IMR-90 (cell line): ENCODE results near the gene ZCCHC3. TPM values are rescaled to one million over a fixed set of nuclear protein-coding genes. Genes with fewer than 3 reads are reported as not detected.
A peak's percentile ranks its signal among the peaks of the same experiment; 100 is the strongest.

ENCODE experiments used
- ATAC-seq: fragments of 200-7000 bp; cut with Tn5 transposase; 2 replicates; pipeline ENCODE4 v1.9.1; 2020; ENCODE audit warnings: low read depth, mild to moderate bottlenecking, moderate library complexity
- BruUV-seq: library from RNA; stranded (reverse); fragments of 400-500 nt; replicated peaks from 2 replicates; lab custom pipeline; 2021; lab: Mats Ljungman, UMichigan
- CTCF ChIA-PET: fragments of 300-600 bp; formaldehyde crosslinking; extraction: SDS; loops from one replicate; lab custom pipeline; 2021; ENCODE audit warnings: antibody characterized with exemption; lab: Yijun Ruan, JAX
- POLR2A ChIA-PET: fragments of 300-600 bp; sonication (Branson Sonifier 250); formaldehyde crosslinking; loops from one replicate; lab custom pipeline; 2022; ENCODE audit warnings: antibody characterized with exemption; ENCODE audit not compliant: unreplicated experiment; lab: Charles Lee
- DNase-seq: peaks from one replicate; pipeline ENCODE4 v3.0.0; 2013
- H2AFZ ChIP-seq: replicated peaks from 2 replicates; pipeline ENCODE3; 2013; ENCODE audit warnings: low read length, mild to moderate bottlenecking; ENCODE audit not compliant: poor library complexity
- H2AK5ac ChIP-seq: 2 replicates; pipeline ENCODE4 v1.6.1; 2013; ENCODE audit warnings: low read depth, low read length, inconsistent platforms
- H2AK9ac ChIP-seq: replicated peaks from 2 replicates; pipeline ENCODE3; 2013; ENCODE audit warnings: mild to moderate bottlenecking, low read depth, low read length, moderate library complexity; ENCODE audit not compliant: poor library complexity
- H2BK120ac ChIP-seq: 2 replicates; pipeline ENCODE4 v1.6.1; 2013; ENCODE audit warnings: low read depth, low read length, inconsistent platforms
- H2BK15ac ChIP-seq: 3 replicates; pipeline ENCODE4 v1.6.1; 2013; ENCODE audit warnings: low read depth, low read length, inconsistent platforms
- H2BK20ac ChIP-seq: 2 replicates; pipeline ENCODE4 v1.6.1; 2013; ENCODE audit warnings: low read depth, mild to moderate bottlenecking, inconsistent platforms, low read length, moderate library complexity
- H2BK5ac ChIP-seq: 2 replicates; pipeline ENCODE4 v1.6.1; 2013; ENCODE audit warnings: mild to moderate bottlenecking, low read depth, low read length, inconsistent platforms; ENCODE audit not compliant: poor library complexity, severe bottlenecking
- H3K14ac ChIP-seq: replicated peaks from 2 replicates; pipeline ENCODE4 v1.6.1; 2013; ENCODE audit warnings: low read depth, low read length, inconsistent platforms
- H3K18ac ChIP-seq: 2 replicates; pipeline ENCODE4 v1.6.1; 2013; ENCODE audit warnings: low read depth, low read length, control low read depth
- H3K23ac ChIP-seq: 2 replicates; pipeline ENCODE4 v1.6.1; 2013; ENCODE audit warnings: low read depth, low read length, inconsistent platforms
- H3K27ac ChIP-seq: 2 replicates; pipeline ENCODE4 v1.5.1; 2013; ENCODE audit warnings: mild to moderate bottlenecking, control low read depth, low read length; ENCODE audit not compliant: insufficient read depth
- H3K27me3 ChIP-seq: 2 replicates; pipeline ENCODE4 v1.6.1; 2013; ENCODE audit warnings: low read length; ENCODE audit not compliant: control insufficient read depth, insufficient read depth
- H3K36me3 ChIP-seq: 2 replicates; pipeline ENCODE4 v1.6.1; 2013; ENCODE audit warnings: low read length, mixed read lengths; ENCODE audit not compliant: control insufficient read depth, insufficient read depth
- H3K4ac ChIP-seq: 2 replicates; pipeline ENCODE4 v1.6.1; 2013; ENCODE audit warnings: low read depth, low read length, inconsistent platforms
- H3K4me1 ChIP-seq: 2 replicates; pipeline ENCODE4 v1.6.1; 2013; ENCODE audit warnings: low read length, mixed read lengths; ENCODE audit not compliant: control insufficient read depth, insufficient read depth
- H3K4me2 ChIP-seq: 2 replicates; pipeline ENCODE4 v1.6.1; 2013; ENCODE audit warnings: low read depth, mild to moderate bottlenecking, control low read depth, low read length, moderate library complexity
- H3K4me3 ChIP-seq: 2 replicates; pipeline ENCODE4 v1.5.1; 2013; ENCODE audit warnings: low read depth, mild to moderate bottlenecking, control low read depth, low read length, moderate library complexity; ENCODE audit not compliant: insufficient read depth
- H3K56ac ChIP-seq: 2 replicates; pipeline ENCODE4 v1.6.1; 2013; ENCODE audit warnings: low read length, inconsistent platforms; ENCODE audit not compliant: insufficient read depth; ENCODE audit errors: extremely low read depth
- H3K79me1 ChIP-seq, 2 experiments: 2 replicates each; pipeline ENCODE4 v1.6.1; 2013; ENCODE audit warnings: low read length in 2 of 2, inconsistent platforms in 1 of 2, low read depth in 1 of 2
- H3K9ac ChIP-seq: 2 replicates; pipeline ENCODE4 v1.6.1; 2013; ENCODE audit warnings: low read depth, low read length, control low read depth
- H3K9me1 ChIP-seq: 2 replicates; pipeline ENCODE4 v1.6.1; 2013; ENCODE audit warnings: low read length, inconsistent platforms; ENCODE audit not compliant: insufficient read depth
- H3K9me3 ChIP-seq: 2 replicates; pipeline ENCODE4 v1.6.1; 2013; ENCODE audit warnings: low read length; ENCODE audit not compliant: control insufficient read depth, insufficient read depth
- H4K20me1 ChIP-seq: 2 replicates; pipeline ENCODE4 v1.6.1; 2013; ENCODE audit warnings: low read length, inconsistent platforms; ENCODE audit not compliant: insufficient read depth
- H4K5ac ChIP-seq: 2 replicates; pipeline ENCODE4 v1.6.1; 2013; ENCODE audit warnings: mild to moderate bottlenecking, low read depth, low read length, control low read depth
- H4K8ac ChIP-seq, 2 experiments: 2 replicates each; pipeline ENCODE4 v1.6.1; 2013; ENCODE audit warnings: low read depth in 2 of 2, low read length in 2 of 2, control low read depth in 1 of 2, inconsistent platforms in 1 of 2
- H4K91ac ChIP-seq: 2 replicates; pipeline ENCODE4 v1.6.1; 2013; ENCODE audit warnings: low read depth, low read length, inconsistent platforms; ENCODE audit not compliant: insufficient read depth
- BHLHE40 ChIP-seq: fragments of 150-350 bp; IDR thresholded peaks from 2 replicates; pipeline ENCODE4 v1.6.1; 2016; ENCODE audit warnings: mild to moderate bottlenecking, low read depth, low read length
- MAFK ChIP-seq: IDR thresholded peaks from 2 replicates; pipeline ENCODE4 v1.6.1; 2012; ENCODE audit warnings: low read depth, low read length, improper control_type of control experiment
- RFX5 ChIP-seq: IDR thresholded peaks from 2 replicates; pipeline ENCODE4 v1.8.0; 2012; ENCODE audit warnings: low read depth, mild to moderate bottlenecking, low read length, moderate library complexity
- WGBS, 2 experiments: methylation state at CpG; one replicate each; pipeline versions ENCODE4 v1.1.5 to v1.1.7; 2013; ENCODE audit warnings: missing lambda C conversion rate in 2 of 2; ENCODE audit not compliant: insufficient read length in 1 of 2; ENCODE audit errors: extremely low coverage in 2 of 2; 5-methylcytosine and 5-hydroxymethylcytosine counted together
- dilution Hi-C: fragments of 300-500 bp; cut with HindIII; formaldehyde crosslinking; loops from one replicate; pipeline ENCODE4 v1.14.3; 2018; ENCODE audit warnings: low sequenced_read_pairs; ENCODE audit not compliant: unreplicated experiment
- in situ Hi-C: fragments of 300-500 bp; cut with MboI; formaldehyde crosslinking; loops from 3 replicates; pipeline ENCODE4 v1.14.3; 2019; ENCODE audit warnings: low sequenced_read_pairs, inconsistent platforms, mixed read lengths
- intact Hi-C: fragments of 100-400 bp; cut with micrococcal nuclease; formaldehyde crosslinking; loops from 2 replicates; pipeline ENCODE4 v1.10.0; 2022
- polyA plus RNA-seq, 3 experiments: library from polyadenylated mRNA; depleted of rRNA; stranded (reverse); fragments of >200 nt; gene quantifications; 2 replicates each; pipeline ENCODE4 v1.2.3, GENCODE V29; 2012; ENCODE audit warnings: low replicate concordance in 1 of 3
- total RNA-seq: library from RNA; depleted of rRNA; stranded (reverse); fragments of >200 nt; gene quantifications from 2 replicates; pipeline ENCODE4 v1.2.3, GENCODE V29; 2012
- TF ChIP-seq, protein P1 (sequence below): conservative IDR thresholded peaks from 2 replicates; pipeline ENCODE4 v1.5.1; 2012; ENCODE audit warnings: mild to moderate bottlenecking, low read depth, low read length, improper control_type of control experiment
- TF ChIP-seq, protein P2 (sequence below): fragments of 150-350 bp; IDR thresholded peaks from 2 replicates; pipeline ENCODE4 v1.6.1; 2017; ENCODE audit warnings: mild to moderate bottlenecking, antibody characterized with exemption, low read length, low read depth

ZCCHC3 gene
- total and polyA plus RNA-seq, 2 of the 4 experiments (the other 2 are of a cell fraction) = 8.2 to 10.9 TPM

- no peak for DNase-seq
Observed at GRCh38 chr20:300345-300990, 3.1 kb downstream of the ZCCHC3 start.

More at GRCh38 chr20:300345-300990, 3.1 kb downstream of the ZCCHC3 start:
- Histone ChIP-seq H3K18ac (no peak overlapping the region), H4K5ac (no peak overlapping the region), H3K27me3 (no peaks in the 10 kb centered on the region), H3K14ac (0 out of 2 replicates have a peak overlapping the region, but pooled peaks have one; percentile 60), H3K23ac (peak overlapping the region; percentile 97), H3K4me3 (peak overlapping the region; percentile 29; the same call in 1 of the 2 replicates), H3K4ac (peak overlapping the region; percentile 69), H3K79me1 (peaks cover 33 to 51% of the 10 kb centered on the region in 2 experiments), H3K9ac (peak overlapping the region; percentile 64), H3K9me3 (no peaks in the 10 kb centered on the region), H2AK9ac (peak overlapping the region; percentile 5), H2AK5ac (peak overlapping the region; percentile 84; the same call in 1 of the 2 replicates), H4K20me1 (peaks cover 33% of the 10 kb centered on the region), H2BK120ac (no peak overlapping the region), H2BK15ac (0 out of 3 replicates have a peak overlapping the region, but pooled peaks have one; percentile 51), H3K4me1 (peaks cover 18% of the 10 kb centered on the region), H3K56ac (no peak overlapping the region; the same call in 1 of the 2 replicates), H2BK20ac (no peak overlapping the region), H3K9me1 (peaks cover 22% of the 10 kb centered on the region), H3K27ac (peak overlapping the region; percentile 19; the same call in 1 of the 2 replicates), H2AFZ (no peak overlapping the region), H3K4me2 (peak overlapping the region; percentile 99), H4K8ac (peak overlapping the region in 1 of 2 experiments; percentile 46; a peak in 1 of 4 replicates), H3K36me3 (peaks cover 5% of the 10 kb centered on the region; the same call in 1 of the 2 replicates), H2BK5ac (peak overlapping the region; percentile 37), H4K91ac (no peak overlapping the region)
- POLR2A ChIA-PET = interaction anchor here (0.6 kb wide), 1 partner anchor 165 kb away, joined by 3 read pairs; no protein-coding TSS in a partner anchor
- WGBS, 2 experiments = 40% methylated on average over 1 of the region's 10 CpGs; no CpG with 5 or more reads in 1 of the 2 experiments
- in situ Hi-C loops (no loop called here), intact Hi-C loops (no loop called here), dilution Hi-C loops (no loop called here)
- CTCF ChIA-PET = no interaction called here
- ATAC-seq = no peak
- BruUV-seq = no TSS peak
- TF ChIP-seq, protein P1, sequence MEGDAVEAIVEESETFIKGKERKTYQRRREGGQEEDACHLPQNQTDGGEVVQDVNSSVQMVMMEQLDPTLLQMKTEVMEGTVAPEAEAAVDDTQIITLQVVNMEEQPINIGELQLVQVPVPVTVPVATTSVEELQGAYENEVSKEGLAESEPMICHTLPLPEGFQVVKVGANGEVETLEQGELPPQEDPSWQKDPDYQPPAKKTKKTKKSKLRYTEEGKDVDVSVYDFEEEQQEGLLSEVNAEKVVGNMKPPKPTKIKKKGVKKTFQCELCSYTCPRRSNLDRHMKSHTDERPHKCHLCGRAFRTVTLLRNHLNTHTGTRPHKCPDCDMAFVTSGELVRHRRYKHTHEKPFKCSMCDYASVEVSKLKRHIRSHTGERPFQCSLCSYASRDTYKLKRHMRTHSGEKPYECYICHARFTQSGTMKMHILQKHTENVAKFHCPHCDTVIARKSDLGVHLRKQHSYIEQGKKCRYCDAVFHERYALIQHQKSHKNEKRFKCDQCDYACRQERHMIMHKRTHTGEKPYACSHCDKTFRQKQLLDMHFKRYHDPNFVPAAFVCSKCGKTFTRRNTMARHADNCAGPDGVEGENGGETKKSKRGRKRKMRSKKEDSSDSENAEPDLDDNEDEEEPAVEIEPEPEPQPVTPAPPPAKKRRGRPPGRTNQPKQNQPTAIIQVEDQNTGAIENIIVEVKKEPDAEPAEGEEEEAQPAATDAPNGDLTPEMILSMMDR = no peak
- TF ChIP-seq, protein P2, sequence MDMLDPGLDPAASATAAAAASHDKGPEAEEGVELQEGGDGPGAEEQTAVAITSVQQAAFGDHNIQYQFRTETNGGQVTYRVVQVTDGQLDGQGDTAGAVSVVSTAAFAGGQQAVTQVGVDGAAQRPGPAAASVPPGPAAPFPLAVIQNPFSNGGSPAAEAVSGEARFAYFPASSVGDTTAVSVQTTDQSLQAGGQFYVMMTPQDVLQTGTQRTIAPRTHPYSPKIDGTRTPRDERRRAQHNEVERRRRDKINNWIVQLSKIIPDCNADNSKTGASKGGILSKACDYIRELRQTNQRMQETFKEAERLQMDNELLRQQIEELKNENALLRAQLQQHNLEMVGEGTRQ = no peak
- no peak for TF ChIP-seq RFX5
- no peak for TF ChIP-seq MAFK
- no peak for TF ChIP-seq BHLHE40
